Esophagus squamous epithelium (tissue), 5 donors: ENCODE results near the gene CITED2. TPM values are rescaled to one million over a fixed set of nuclear protein-coding genes. Genes with fewer than 3 reads are reported as not detected.
A peak's percentile ranks its signal among the peaks of the same experiment; 100 is the strongest.

Experiments
- DNase-seq: peaks from one replicate; lab custom pipeline; 2025; lab: John Stamatoyannopoulos, UW
- H3K27ac ChIP-seq, 4 donors: fragments of 200-600 bp; sonication (generic); one replicate each; pipeline ENCODE4 v1.5.1; 2016 to 2019; ENCODE audit warnings: mild to moderate bottlenecking in 1 of 4
- H3K27me3 ChIP-seq, 4 donors: fragments of 200-600 bp; sonication (generic); 1 replicate in 3 of 4; 2 replicates in 1 of 4; pipeline versions ENCODE4 v1.5.1 to v1.6.0; 2017 to 2021; ENCODE audit warnings: antibody characterized with exemption in 1 of 4
- H3K36me3 ChIP-seq, 3 donors: fragments of 200-600 bp; sonication (generic); one replicate each; pipeline ENCODE4 v1.5.1; 2016 to 2019
- H3K4me1 ChIP-seq, 3 donors: fragments of 200-600 bp; sonication (generic); one replicate each; pipeline ENCODE4 v1.5.1; 2017 to 2019
- H3K4me3 ChIP-seq, 4 donors: fragments of 200-600 bp; sonication (generic); 1 replicate in 3 of 4; 2 replicates in 1 of 4; pipeline ENCODE4 v1.5.1; 2016 to 2019; ENCODE audit warnings: mild to moderate bottlenecking in 2 of 4, moderate library complexity in 1 of 4
- H3K9me3 ChIP-seq, 3 donors: fragments of 200-600 bp; sonication (generic); one replicate each; pipeline ENCODE4 v1.5.1; 2016 to 2019
- POLR2A ChIP-seq, 4 donors: fragments of 450-650 bp; IDR thresholded peaks; one replicate each; pipeline ENCODE4 v1.6.1; 2017; ENCODE audit warnings: antibody characterized with exemption in 4 of 4, mild to moderate bottlenecking in 4 of 4, moderate library complexity in 3 of 4
- WGBS, 2 donors: methylation state at CpG; one replicate each; pipeline ENCODE4 v1.1.5; 2018; 5-methylcytosine and 5-hydroxymethylcytosine counted together
- intact Hi-C: fragments of 100-400 bp; cut with DNase I; formaldehyde crosslinking; loops from one replicate; pipeline ENCODE4 v1.15.0; 2022
- total RNA-seq, 4 donors: library from RNA; depleted of rRNA; stranded (reverse); fragments of >200 nt; gene quantifications; one replicate each; pipeline ENCODE4 v1.1.0, GENCODE V29; 2016
- TF ChIP-seq, protein P1 (sequence below), 6 experiments: fragments of 450-650 bp in 4 of 6; fragments of 200-600 bp in 2 of 6; sonication (generic) in 2 of 6; IDR thresholded peaks; one replicate each; pipeline ENCODE4 v1.5.1; 2016 to 2019; ENCODE audit warnings: antibody characterized with exemption in 6 of 6, mild to moderate bottlenecking in 4 of 6, moderate library complexity in 4 of 6
- donor health status: DM: yes; HTN: yes; CAD: no.

CITED2 gene
- total RNA-seq, 4 donors from 2014 or later: 24.8 to 169 (median 60.9) TPM

DNA sequence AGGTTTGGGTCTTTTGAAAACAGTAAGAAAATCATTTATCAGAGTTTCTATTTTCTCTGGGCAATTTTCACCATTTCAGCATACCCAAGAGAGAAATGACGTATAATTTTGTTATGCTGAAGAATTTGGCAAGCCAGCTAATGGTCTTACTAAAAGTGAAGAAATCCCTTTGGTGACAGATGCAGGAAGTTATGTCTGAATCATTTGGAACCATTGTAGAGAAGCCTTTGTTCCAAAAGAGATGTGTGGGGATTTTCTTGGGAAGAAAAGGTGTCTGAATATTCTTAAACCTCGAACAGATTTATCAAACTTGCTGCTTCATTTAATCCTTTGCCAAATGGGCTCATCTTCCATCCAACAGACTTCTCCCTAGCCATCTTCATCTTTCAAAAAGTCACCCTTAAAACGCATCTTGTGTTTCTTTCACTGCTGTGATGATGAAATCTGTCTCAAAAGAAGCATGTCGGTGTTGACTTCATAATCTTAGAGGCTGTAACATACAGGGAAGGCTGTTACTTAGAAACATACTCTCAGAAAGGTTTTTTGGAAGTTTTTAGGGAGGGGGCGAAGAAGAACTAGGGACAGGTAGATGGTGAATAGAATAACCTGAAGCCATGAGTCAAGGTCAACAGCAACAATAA is 39.5 kb downstream of the CITED2 start:
- no peak for DNase-seq

DNA sequence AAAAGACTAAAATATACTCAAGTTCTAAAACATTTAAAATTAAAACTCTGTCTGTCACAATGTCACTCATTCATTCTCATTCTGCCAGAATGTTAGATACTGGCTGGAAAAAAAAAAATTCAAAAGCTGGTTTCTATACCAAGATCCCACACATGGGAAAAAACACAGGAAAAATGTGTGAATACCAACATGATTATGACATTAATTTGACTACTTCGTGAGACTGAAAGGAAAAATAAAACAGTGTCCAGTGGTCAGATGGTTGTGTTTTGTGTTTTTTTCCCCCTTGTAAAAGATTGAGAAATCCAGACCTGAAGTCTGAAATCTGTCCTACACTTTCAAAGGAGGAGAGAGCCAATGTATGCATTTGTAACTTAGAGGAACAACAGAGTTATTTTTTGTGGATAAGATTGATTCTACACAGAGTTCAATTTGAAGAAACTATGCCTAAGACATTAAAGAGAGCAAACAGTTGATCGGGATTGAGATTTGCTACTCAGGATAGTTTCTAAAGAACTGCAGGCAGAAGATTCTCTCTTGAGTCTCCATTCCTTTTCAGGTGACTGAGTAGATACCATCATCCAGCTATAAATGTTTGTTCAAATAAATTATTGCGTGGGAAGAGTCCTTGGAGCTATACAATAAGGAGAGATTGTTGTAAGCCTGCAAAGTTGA is 43.5 kb downstream of the CITED2 start:
- H3K36me3 ChIP-seq: no peaks in the 10 kb centered on the region
- WGBS, 2 donors: 67 to 70% methylated on average over 3 of the region's 3 CpGs
- no peaks in the 10 kb centered on the region for H3K9me3 ChIP-seq
- peaks cover 0 to 18% (median 9%) of the 10 kb centered on the region in 3 donors for H3K4me1 ChIP-seq
- no peak for DNase-seq
- H3K27me3 ChIP-seq: no peaks in the 10 kb centered on the region
- intact Hi-C loops: no loop called here
- H3K27ac ChIP-seq: no peak overlapping the region
- no peak overlapping the region for H3K4me3 ChIP-seq
- TF ChIP-seq POLR2A (IDR thresholded peaks at IDR 0.05): no peak
- TF ChIP-seq, protein P1, sequence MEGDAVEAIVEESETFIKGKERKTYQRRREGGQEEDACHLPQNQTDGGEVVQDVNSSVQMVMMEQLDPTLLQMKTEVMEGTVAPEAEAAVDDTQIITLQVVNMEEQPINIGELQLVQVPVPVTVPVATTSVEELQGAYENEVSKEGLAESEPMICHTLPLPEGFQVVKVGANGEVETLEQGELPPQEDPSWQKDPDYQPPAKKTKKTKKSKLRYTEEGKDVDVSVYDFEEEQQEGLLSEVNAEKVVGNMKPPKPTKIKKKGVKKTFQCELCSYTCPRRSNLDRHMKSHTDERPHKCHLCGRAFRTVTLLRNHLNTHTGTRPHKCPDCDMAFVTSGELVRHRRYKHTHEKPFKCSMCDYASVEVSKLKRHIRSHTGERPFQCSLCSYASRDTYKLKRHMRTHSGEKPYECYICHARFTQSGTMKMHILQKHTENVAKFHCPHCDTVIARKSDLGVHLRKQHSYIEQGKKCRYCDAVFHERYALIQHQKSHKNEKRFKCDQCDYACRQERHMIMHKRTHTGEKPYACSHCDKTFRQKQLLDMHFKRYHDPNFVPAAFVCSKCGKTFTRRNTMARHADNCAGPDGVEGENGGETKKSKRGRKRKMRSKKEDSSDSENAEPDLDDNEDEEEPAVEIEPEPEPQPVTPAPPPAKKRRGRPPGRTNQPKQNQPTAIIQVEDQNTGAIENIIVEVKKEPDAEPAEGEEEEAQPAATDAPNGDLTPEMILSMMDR (IDR thresholded peaks at IDR 0.05): no peak

More for the DNA sequence above, 39.5 kb downstream of the CITED2 start:
- TF ChIP-seq, protein P1 (IDR thresholded peaks at IDR 0.05): no peak
- no peak for TF ChIP-seq POLR2A (IDR thresholded peaks at IDR 0.05)
- Histone ChIP-seq H3K4me3 (peak overlapping the region in 1 of 4 donors; percentile 3), H3K36me3 (no peaks in the 10 kb centered on the region), H3K27me3 (no peaks in the 10 kb centered on the region), H3K27ac (peak overlapping the region; percentile 76 to 82 (median 82)), H3K4me1 (peaks cover 15 to 54% (median 33%) of the 10 kb centered on the region in 3 donors), H3K9me3 (no peaks in the 10 kb centered on the region)
- WGBS, 2 donors: 21 to 35% methylated on average over 5 of the region's 5 CpGs
- intact Hi-C loops: no loop called here

DNA sequence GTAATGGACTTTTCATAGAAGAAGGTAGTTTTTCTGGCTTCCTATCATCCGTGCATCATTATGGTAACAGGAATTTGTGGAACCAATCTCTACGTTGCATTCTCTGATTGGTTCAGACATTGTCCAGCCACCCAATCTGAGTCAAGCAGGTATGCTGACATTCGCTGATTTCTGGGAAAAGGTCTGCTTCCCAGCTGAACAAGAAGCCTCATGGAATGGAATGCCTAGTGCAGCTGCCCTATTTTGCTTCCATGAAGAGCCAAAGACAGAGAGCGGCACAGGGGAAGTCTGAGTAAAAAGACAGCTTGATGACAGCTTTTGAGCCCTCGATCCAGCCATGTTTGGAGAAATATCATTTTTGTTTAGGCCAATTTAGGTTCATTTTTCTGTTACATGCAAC is 44.1 kb downstream of the CITED2 start:
- no peaks in the 10 kb centered on the region for H3K27me3 ChIP-seq
- 93 to 95% methylated on average over 4 to 5 of the region's 5 CpGs for WGBS, 2 donors
- no peak overlapping the region for H3K4me3 ChIP-seq
- no peak for DNase-seq
- intact Hi-C loops: no loop called here
- H3K4me1 ChIP-seq: peaks cover 0 to 13% (median 6%) of the 10 kb centered on the region in 3 donors
- H3K9me3 ChIP-seq: no peaks in the 10 kb centered on the region
- no peaks in the 10 kb centered on the region for H3K36me3 ChIP-seq
- no peak overlapping the region for H3K27ac ChIP-seq
- no peak for TF ChIP-seq POLR2A (IDR thresholded peaks at IDR 0.05)
- TF ChIP-seq, protein P1 (IDR thresholded peaks at IDR 0.05): no peak

DNA sequence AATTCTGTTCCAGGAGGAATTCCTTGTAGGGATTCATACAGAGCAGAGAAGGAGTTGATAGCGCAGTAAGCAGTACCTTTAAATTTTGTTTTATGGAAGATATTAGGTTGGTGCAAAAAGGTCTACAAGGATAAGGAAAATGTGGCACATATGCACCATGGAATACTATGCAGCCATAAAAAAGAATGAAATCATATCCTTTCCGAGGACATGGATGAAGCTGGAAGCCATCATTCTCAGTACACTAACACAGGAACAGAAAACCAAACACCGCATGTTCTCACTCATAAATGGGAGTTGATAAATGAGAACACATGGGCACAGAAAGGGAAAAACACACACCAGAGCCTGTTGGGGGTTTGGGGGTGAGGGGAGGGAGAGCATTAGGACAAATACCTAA is 45.2 kb downstream of the CITED2 start:
- intact Hi-C loops: no loop called here
- TF ChIP-seq, protein P1 (IDR thresholded peaks at IDR 0.05): no peak
- no peak for TF ChIP-seq POLR2A (IDR thresholded peaks at IDR 0.05)
- no peak overlapping the region for H3K4me3 ChIP-seq
- no peaks in the 10 kb centered on the region for H3K36me3 ChIP-seq
- no peak overlapping the region for H3K27ac ChIP-seq
- no peaks in the 10 kb centered on the region for H3K27me3 ChIP-seq
- H3K4me1 ChIP-seq: peaks cover 0 to 5% (median 3%) of the 10 kb centered on the region in 3 donors
- no peaks in the 10 kb centered on the region for H3K9me3 ChIP-seq
- no peak for DNase-seq
- 95 to 96% methylated on average over 3 of the region's 3 CpGs for WGBS, 2 donors

DNA sequence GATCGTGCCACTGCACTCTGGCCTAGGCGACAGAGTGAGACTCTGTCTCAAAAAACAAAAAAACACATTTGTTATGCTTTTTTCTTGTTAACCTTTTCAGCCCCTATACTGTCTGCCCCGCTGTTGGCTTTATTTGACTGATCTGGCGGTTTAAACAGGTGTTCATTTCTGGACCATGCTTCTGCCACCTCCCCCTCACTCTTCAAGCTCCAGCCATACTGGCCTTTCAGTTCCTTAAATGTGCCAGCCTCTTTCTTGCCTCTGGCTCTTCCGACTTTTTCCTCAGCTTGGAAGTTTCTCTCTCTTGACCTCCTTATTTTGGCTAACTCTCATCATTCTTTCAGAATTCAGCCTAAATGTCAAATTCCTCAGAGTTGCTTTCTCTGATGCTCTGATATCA is 47.4 kb downstream of the CITED2 start:
- H3K4me3 ChIP-seq: no peak overlapping the region

More for the DNA sequence above, 47.4 kb downstream of the CITED2 start:
- WGBS, 2 donors: 79 to 86% methylated on average over 5 of the region's 5 CpGs
- TF ChIP-seq, protein P1 (IDR thresholded peaks at IDR 0.05): no peak
- TF ChIP-seq POLR2A (IDR thresholded peaks at IDR 0.05): no peak
- H3K4me1 ChIP-seq: peaks cover 0 to 15% (median 3%) of the 10 kb centered on the region in 3 donors
- peak overlapping the region in 1 of 4 donors; percentile 22 for H3K27ac ChIP-seq
- no peak for DNase-seq
- intact Hi-C loops: no loop called here
- H3K36me3 ChIP-seq: no peaks in the 10 kb centered on the region
- H3K27me3 ChIP-seq: no peaks in the 10 kb centered on the region
- no peaks in the 10 kb centered on the region for H3K9me3 ChIP-seq
